ENCODE data around the gene PRDM8. TPM values are rescaled to one million over a fixed set of nuclear protein-coding genes. Genes with fewer than 3 reads are reported as not detected.

The PRDM8 gene
- total RNA-seq, 1 donor from 2014 or later, result 1.1 TPM

GRCh38 chr4:80207664-80208063 lies 10.4 kb downstream of the PRDM8 start:
- Mint-ChIP-seq H3K4me3 (ENCODE audit: low read depth) (no peak overlapping the region), H3K27ac (no peak overlapping the region), H3K27me3 (ENCODE audit: low read depth) (peaks cover 48% of the 10 kb centered on the region), H3K4me1 (ENCODE audit: low read depth) (peaks cover 6% of the 10 kb centered on the region), H3K36me3 (ENCODE audit: low read depth) (no peaks in the 10 kb centered on the region), H3K9me3 (no peaks in the 10 kb centered on the region)
- intact Hi-C loops (cut with micrococcal nuclease), result loop anchor here (10.0 kb wide), 1 partner anchor 613 kb away; no protein-coding TSS in a partner anchor
- DNase-seq (ENCODE audit: low spot score), result no peak

DNA sequence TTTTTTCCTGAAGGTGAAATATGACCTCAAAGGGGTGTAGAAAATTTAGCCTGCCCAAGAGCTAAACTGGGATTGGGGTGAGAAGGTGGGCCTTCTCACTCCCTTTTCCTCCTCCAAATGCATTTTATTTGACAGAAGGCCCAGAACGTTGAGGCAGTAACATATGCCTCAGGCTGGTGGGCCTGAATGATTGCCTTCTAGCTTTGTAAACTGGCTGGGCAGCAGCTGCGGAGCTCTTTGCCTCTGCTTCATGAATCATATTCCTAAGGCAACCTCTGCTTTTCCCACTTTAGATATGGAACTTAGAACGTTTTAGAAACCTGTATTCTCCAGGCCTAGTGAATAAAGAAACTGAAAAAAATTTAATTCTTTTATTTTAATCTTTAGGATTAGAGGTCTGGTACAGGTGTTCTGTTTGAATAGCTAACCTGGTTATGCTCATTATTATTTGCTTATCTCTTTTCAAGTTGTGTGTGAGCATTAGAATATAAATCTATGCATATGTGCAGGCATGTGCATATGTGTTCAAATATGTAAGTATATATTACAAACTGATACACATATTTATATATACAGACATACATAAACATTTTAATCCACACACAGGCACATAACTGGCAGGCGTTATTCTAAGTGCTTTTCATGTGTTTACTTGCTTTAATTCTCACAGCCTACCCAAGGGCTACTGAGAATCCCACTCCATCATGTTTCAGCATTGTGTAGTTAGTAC lies 11.5 kb downstream of the PRDM8 start:
- no peak for DNase-seq (ENCODE audit: low spot score)
- H3K4me1 Mint-ChIP-seq (ENCODE audit: low read depth), result peaks cover 2% of the 10 kb centered on the region
- no peaks in the 10 kb centered on the region for H3K36me3 Mint-ChIP-seq (ENCODE audit: low read depth)
- intact Hi-C loops (cut with micrococcal nuclease), result loop anchor here (10.0 kb wide), 1 partner anchor 614 kb away; no protein-coding TSS in a partner anchor
- H3K4me3 Mint-ChIP-seq (ENCODE audit: low read depth), result no peak overlapping the region
- H3K9me3 Mint-ChIP-seq, result no peaks in the 10 kb centered on the region
- no peak overlapping the region for H3K27ac Mint-ChIP-seq
- H3K27me3 Mint-ChIP-seq (ENCODE audit: low read depth), result peaks cover 50% of the 10 kb centered on the region

GRCh38 chr4:80209340-80209701 lies 12.0 kb downstream of the PRDM8 start:
- Mint-ChIP-seq H3K36me3 (ENCODE audit: low read depth) (no peaks in the 10 kb centered on the region), H3K27me3 (ENCODE audit: low read depth) (peaks cover 50% of the 10 kb centered on the region), H3K27ac (no peak overlapping the region), H3K9me3 (no peaks in the 10 kb centered on the region), H3K4me1 (ENCODE audit: low read depth) (peaks cover 2% of the 10 kb centered on the region), H3K4me3 (ENCODE audit: low read depth) (no peak overlapping the region)
- intact Hi-C loops (cut with micrococcal nuclease), result loop anchor here (10.0 kb wide), 1 partner anchor 615 kb away; no protein-coding TSS in a partner anchor
- no peak for DNase-seq (ENCODE audit: low spot score)

DNA sequence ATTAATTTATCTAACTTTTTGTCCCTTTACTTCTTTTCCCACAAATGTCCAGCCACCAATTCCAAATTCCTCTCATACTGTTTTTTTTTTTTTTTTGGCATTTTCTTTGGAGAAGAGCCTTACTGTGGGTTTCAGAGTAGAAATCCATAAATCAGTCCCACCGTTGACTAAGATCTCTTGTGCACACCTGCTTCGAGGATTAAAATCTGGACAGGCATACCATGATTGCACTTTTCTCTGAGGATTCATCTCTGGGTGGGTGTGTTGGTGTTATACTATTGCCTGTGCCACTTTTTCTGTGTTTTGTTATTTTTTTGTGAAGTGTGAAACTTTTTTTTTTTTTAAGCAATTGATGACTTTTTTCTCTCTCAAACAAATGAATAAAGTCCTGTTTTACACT lies 13.2 kb downstream of the PRDM8 start:
- no peaks in the 10 kb centered on the region for H3K36me3 Mint-ChIP-seq (ENCODE audit: low read depth)
- peaks cover 43% of the 10 kb centered on the region for H3K27me3 Mint-ChIP-seq (ENCODE audit: low read depth)
- H3K9me3 Mint-ChIP-seq, result no peaks in the 10 kb centered on the region
- intact Hi-C loops (cut with micrococcal nuclease), result no loop called here
- H3K4me3 Mint-ChIP-seq (ENCODE audit: low read depth), result no peak overlapping the region
- peaks cover 4% of the 10 kb centered on the region for H3K4me1 Mint-ChIP-seq (ENCODE audit: low read depth)
- no peak for DNase-seq (ENCODE audit: low spot score)
- H3K27ac Mint-ChIP-seq, result no peak overlapping the region

- peaks cover 36% of the 10 kb centered on the region for H3K27me3 Mint-ChIP-seq (ENCODE audit: low read depth)
- no peaks in the 10 kb centered on the region for H3K9me3 Mint-ChIP-seq
- H3K4me1 Mint-ChIP-seq (ENCODE audit: low read depth), result peaks cover 1% of the 10 kb centered on the region
- no peak overlapping the region for H3K4me3 Mint-ChIP-seq (ENCODE audit: low read depth)
- intact Hi-C loops (cut with micrococcal nuclease), result no loop called here
- DNase-seq (ENCODE audit: low spot score), result no peak
- H3K27ac Mint-ChIP-seq, result no peak overlapping the region
- no peaks in the 10 kb centered on the region for H3K36me3 Mint-ChIP-seq (ENCODE audit: low read depth)
Observed at GRCh38 chr4:80213117-80213815, 16.0 kb downstream of the PRDM8 start.

- peaks cover 45% of the 10 kb centered on the region for H3K27me3 Mint-ChIP-seq (ENCODE audit: low read depth)
- H3K4me1 Mint-ChIP-seq (ENCODE audit: low read depth), result peaks cover 1% of the 10 kb centered on the region
- intact Hi-C loops (cut with micrococcal nuclease), result loop anchor here (1.0 kb wide), 3 partner anchors 31 to 1263 kb away; no protein-coding TSS in a partner anchor
- H3K4me3 Mint-ChIP-seq (ENCODE audit: low read depth), result no peak overlapping the region
- no peak for DNase-seq (ENCODE audit: low spot score)
- no peaks in the 10 kb centered on the region for H3K36me3 Mint-ChIP-seq (ENCODE audit: low read depth)
- no peak overlapping the region for H3K27ac Mint-ChIP-seq
- no peaks in the 10 kb centered on the region for H3K9me3 Mint-ChIP-seq
Observed at GRCh38 chr4:80215449-80216052, 18.2 kb downstream of the PRDM8 start.

DNA sequence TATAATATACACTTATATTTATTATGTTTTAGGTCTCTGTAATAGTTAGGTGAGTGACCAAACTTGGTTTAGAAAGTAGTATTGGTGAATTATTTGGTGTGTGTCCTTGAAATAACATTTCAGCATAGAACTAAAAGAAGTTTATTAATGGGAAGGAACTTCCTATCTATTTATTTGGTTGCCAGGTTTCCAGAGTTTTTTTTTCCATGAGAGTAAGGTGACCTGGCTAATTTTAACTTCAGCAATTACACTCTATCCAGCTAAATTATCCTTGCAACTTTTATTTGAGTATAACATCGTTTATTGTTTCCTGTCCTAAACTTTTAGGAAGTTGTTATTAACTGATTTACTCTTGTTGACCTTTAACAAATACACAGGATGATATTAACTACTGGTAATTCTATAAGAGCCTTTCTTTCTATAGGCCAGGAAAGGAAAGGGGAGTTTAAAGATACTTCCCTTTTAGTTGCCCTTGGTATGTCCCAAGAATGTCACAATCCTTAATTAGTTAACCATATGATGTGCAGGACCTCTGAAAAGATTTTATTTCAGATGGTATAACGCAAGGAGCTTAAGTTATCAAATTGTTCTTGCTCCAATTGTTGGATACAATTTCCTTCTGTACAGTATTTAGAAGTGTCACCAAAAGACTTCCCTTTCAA lies 18.9 kb downstream of the PRDM8 start:
- H3K36me3 Mint-ChIP-seq (ENCODE audit: low read depth), result no peaks in the 10 kb centered on the region
- intact Hi-C loops (cut with micrococcal nuclease), result no loop called here
- H3K4me3 Mint-ChIP-seq (ENCODE audit: low read depth), result no peak overlapping the region
- H3K27ac Mint-ChIP-seq, result no peak overlapping the region
- H3K27me3 Mint-ChIP-seq (ENCODE audit: low read depth), result peaks cover 41% of the 10 kb centered on the region
- peaks cover 1% of the 10 kb centered on the region for H3K4me1 Mint-ChIP-seq (ENCODE audit: low read depth)
- DNase-seq (ENCODE audit: low spot score), result no peak
- no peaks in the 10 kb centered on the region for H3K9me3 Mint-ChIP-seq

- peaks cover 1% of the 10 kb centered on the region for H3K4me1 Mint-ChIP-seq (ENCODE audit: low read depth)
- DNase-seq (ENCODE audit: low spot score), result no peak
- intact Hi-C loops (cut with micrococcal nuclease), result no loop called here
- no peak overlapping the region for H3K4me3 Mint-ChIP-seq (ENCODE audit: low read depth)
- H3K27me3 Mint-ChIP-seq (ENCODE audit: low read depth), result peaks cover 38% of the 10 kb centered on the region
- no peaks in the 10 kb centered on the region for H3K9me3 Mint-ChIP-seq
- no peaks in the 10 kb centered on the region for H3K36me3 Mint-ChIP-seq (ENCODE audit: low read depth)
- H3K27ac Mint-ChIP-seq, result no peak overlapping the region
Observed at GRCh38 chr4:80219301-80220025, 22.2 kb downstream of the PRDM8 start.

GRCh38 chr4:80220711-80221110 lies 23.4 kb downstream of the PRDM8 start:
- no peak for DNase-seq (ENCODE audit: low spot score)
- Mint-ChIP-seq H3K4me1 (ENCODE audit: low read depth) (no peaks in the 10 kb centered on the region), H3K27me3 (ENCODE audit: low read depth) (peaks cover 47% of the 10 kb centered on the region), H3K27ac (no peak overlapping the region), H3K4me3 (ENCODE audit: low read depth) (no peak overlapping the region), H3K9me3 (no peaks in the 10 kb centered on the region), H3K36me3 (ENCODE audit: low read depth) (no peaks in the 10 kb centered on the region)
- intact Hi-C loops (cut with micrococcal nuclease), result no loop called here

DNA sequence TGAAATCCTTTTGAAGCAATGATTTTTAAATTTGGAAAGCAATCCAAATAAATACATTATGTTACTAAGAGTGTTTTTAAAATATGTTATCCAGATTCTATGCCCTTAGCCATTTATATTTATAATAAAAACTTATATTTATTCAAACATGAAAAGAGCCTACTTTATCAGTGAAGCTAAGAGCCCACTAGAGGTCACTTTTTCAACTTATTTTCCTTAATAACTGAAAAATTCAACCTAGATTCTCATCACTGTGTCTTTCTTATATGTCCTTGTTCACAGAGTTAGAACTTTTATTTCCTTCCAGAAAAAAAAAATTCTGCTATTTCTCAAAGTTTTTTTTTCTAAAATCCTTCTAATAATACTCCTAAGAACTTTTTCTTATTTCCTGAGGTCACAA lies 23.9 kb downstream of the PRDM8 start:
- Mint-ChIP-seq H3K4me3 (ENCODE audit: low read depth) (no peak overlapping the region), H3K4me1 (ENCODE audit: low read depth) (no peaks in the 10 kb centered on the region), H3K9me3 (no peaks in the 10 kb centered on the region), H3K36me3 (ENCODE audit: low read depth) (no peaks in the 10 kb centered on the region), H3K27me3 (ENCODE audit: low read depth) (peaks cover 47% of the 10 kb centered on the region), H3K27ac (no peak overlapping the region)
- DNase-seq (ENCODE audit: low spot score), result no peak
- intact Hi-C loops (cut with micrococcal nuclease), result no loop called here

GRCh38 chr4:80225595-80225994 lies 28.3 kb downstream of the PRDM8 start:
- H3K9me3 Mint-ChIP-seq, result no peaks in the 10 kb centered on the region
- H3K27me3 Mint-ChIP-seq (ENCODE audit: low read depth), result peaks cover 31% of the 10 kb centered on the region
- no peaks in the 10 kb centered on the region for H3K4me1 Mint-ChIP-seq (ENCODE audit: low read depth)
- intact Hi-C loops (cut with micrococcal nuclease), result no loop called here
- no peaks in the 10 kb centered on the region for H3K36me3 Mint-ChIP-seq (ENCODE audit: low read depth)
- no peak for DNase-seq (ENCODE audit: low spot score)
- no peak overlapping the region for H3K27ac Mint-ChIP-seq
- H3K4me3 Mint-ChIP-seq (ENCODE audit: low read depth), result no peak overlapping the region

GRCh38 chr4:80226094-80226493 lies 28.8 kb downstream of the PRDM8 start:
- Mint-ChIP-seq H3K27me3 (ENCODE audit: low read depth) (peaks cover 29% of the 10 kb centered on the region), H3K36me3 (ENCODE audit: low read depth) (no peaks in the 10 kb centered on the region), H3K27ac (no peak overlapping the region), H3K4me3 (ENCODE audit: low read depth) (no peak overlapping the region), H3K9me3 (no peaks in the 10 kb centered on the region), H3K4me1 (ENCODE audit: low read depth) (no peaks in the 10 kb centered on the region)
- intact Hi-C loops (cut with micrococcal nuclease), result no loop called here
- DNase-seq (ENCODE audit: low spot score), result no peak

Data from activated T-helper 2 cell treated with anti-CD3 and anti-CD28 coated beads, Interferon-gamma antibody, Interleukin-2, Interleukin-4, amounts not matched to agents 10 μg/mL and 5 μg/mL and 100 μg/mL, durations not matched to agents 14 hours and 24 hours and 36 hours (primary cell).